ENCODE measurements around the gene ARMC8.

Gene ARMC8

GRCh38 chr3:138260611-138261010, 73.5 kb downstream of the ARMC8 start:
- H3K27me3 ChIP-seq (ENCODE audit: insufficient read depth, low read depth), result no peaks in the 10 kb centered on the region
- H3K9ac ChIP-seq, result no peak overlapping the region
- H4K20me1 ChIP-seq (ENCODE audit: insufficient read depth), result no peaks in the 10 kb centered on the region

GRCh38 chr3:138263104-138263503, 76.0 kb downstream of the ARMC8 start:
- Histone ChIP-seq H3K4me1 (ENCODE audit: low read depth, poor library complexity, severe bottlenecking) (peaks cover 21% of the 10 kb centered on the region), H3K36me3 (ENCODE audit: insufficient read depth) (no peaks in the 10 kb centered on the region)

More at GRCh38 chr3:138260611-138261010, 73.5 kb downstream of the ARMC8 start:
- Histone ChIP-seq H2AFZ (ENCODE audit: low read depth) (no peak overlapping the region), H3K4me3 (IDR thresholded peaks at IDR 0.05; ENCODE audit: insufficient read depth, low read depth, low read length) (no peak overlapping the region), H3K79me2 (ENCODE audit: insufficient read depth, low read depth) (no peaks in the 10 kb centered on the region), H3K27ac (no peak overlapping the region), H3K36me3 (ENCODE audit: insufficient read depth) (no peaks in the 10 kb centered on the region), H3K4me2 (no peak overlapping the region), H3K4me1 (ENCODE audit: low read depth, poor library complexity, severe bottlenecking) (peaks cover 34% of the 10 kb centered on the region)
- TF ChIP-seq, protein P1, sequence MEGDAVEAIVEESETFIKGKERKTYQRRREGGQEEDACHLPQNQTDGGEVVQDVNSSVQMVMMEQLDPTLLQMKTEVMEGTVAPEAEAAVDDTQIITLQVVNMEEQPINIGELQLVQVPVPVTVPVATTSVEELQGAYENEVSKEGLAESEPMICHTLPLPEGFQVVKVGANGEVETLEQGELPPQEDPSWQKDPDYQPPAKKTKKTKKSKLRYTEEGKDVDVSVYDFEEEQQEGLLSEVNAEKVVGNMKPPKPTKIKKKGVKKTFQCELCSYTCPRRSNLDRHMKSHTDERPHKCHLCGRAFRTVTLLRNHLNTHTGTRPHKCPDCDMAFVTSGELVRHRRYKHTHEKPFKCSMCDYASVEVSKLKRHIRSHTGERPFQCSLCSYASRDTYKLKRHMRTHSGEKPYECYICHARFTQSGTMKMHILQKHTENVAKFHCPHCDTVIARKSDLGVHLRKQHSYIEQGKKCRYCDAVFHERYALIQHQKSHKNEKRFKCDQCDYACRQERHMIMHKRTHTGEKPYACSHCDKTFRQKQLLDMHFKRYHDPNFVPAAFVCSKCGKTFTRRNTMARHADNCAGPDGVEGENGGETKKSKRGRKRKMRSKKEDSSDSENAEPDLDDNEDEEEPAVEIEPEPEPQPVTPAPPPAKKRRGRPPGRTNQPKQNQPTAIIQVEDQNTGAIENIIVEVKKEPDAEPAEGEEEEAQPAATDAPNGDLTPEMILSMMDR (conservative IDR thresholded peaks at IDR 0.05; ENCODE audit: low read depth, low read length), result no peak

DNA sequence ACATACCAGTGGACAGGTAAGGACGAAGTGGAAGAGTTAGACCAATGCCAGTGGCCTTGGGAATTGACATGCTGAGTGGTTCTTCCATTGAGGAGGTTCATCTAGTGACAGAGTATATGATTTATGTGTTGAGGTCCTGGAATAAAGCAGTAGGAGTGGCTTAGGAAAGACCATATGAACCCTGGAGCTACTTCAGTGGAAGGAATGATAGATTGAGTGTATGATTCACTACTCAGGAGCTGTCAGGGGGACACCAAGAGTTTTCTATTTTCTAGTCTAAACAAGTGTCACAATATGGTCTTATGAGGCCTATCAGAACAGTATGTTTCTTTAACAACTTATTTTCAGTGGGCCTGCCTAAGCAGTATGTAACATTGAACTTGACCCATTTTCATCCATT, 78.6 kb downstream of the ARMC8 start:
- TF ChIP-seq, protein P1 (conservative IDR thresholded peaks at IDR 0.05; ENCODE audit: low read depth, low read length), result no peak
- no peaks in the 10 kb centered on the region for H3K36me3 ChIP-seq (ENCODE audit: insufficient read depth)
- no peak overlapping the region for H3K27ac ChIP-seq
- H3K27me3 ChIP-seq (ENCODE audit: insufficient read depth, low read depth), result no peaks in the 10 kb centered on the region
- no peak overlapping the region for H3K9ac ChIP-seq
- peaks cover 9% of the 10 kb centered on the region for H3K4me1 ChIP-seq (ENCODE audit: low read depth, poor library complexity, severe bottlenecking)
- no peak overlapping the region for H2AFZ ChIP-seq (ENCODE audit: low read depth)
- H3K79me2 ChIP-seq (ENCODE audit: insufficient read depth, low read depth), result no peaks in the 10 kb centered on the region
- H3K4me2 ChIP-seq, result no peak overlapping the region
- H4K20me1 ChIP-seq (ENCODE audit: insufficient read depth), result no peaks in the 10 kb centered on the region
- H3K4me3 ChIP-seq (IDR thresholded peaks at IDR 0.05; ENCODE audit: insufficient read depth, low read depth, low read length), result no peak overlapping the region

More at GRCh38 chr3:138263104-138263503, 76.0 kb downstream of the ARMC8 start:
- Histone ChIP-seq H3K9ac (no peak overlapping the region), H3K27me3 (ENCODE audit: insufficient read depth, low read depth) (no peaks in the 10 kb centered on the region), H3K4me2 (no peak overlapping the region), H3K79me2 (ENCODE audit: insufficient read depth, low read depth) (no peaks in the 10 kb centered on the region), H3K4me3 (IDR thresholded peaks at IDR 0.05; ENCODE audit: insufficient read depth, low read depth, low read length) (no peak overlapping the region), H2AFZ (ENCODE audit: low read depth) (no peak overlapping the region), H4K20me1 (ENCODE audit: insufficient read depth) (no peaks in the 10 kb centered on the region), H3K27ac (no peak overlapping the region)
- TF ChIP-seq, protein P1 (conservative IDR thresholded peaks at IDR 0.05; ENCODE audit: low read depth, low read length), result no peak

DNA sequence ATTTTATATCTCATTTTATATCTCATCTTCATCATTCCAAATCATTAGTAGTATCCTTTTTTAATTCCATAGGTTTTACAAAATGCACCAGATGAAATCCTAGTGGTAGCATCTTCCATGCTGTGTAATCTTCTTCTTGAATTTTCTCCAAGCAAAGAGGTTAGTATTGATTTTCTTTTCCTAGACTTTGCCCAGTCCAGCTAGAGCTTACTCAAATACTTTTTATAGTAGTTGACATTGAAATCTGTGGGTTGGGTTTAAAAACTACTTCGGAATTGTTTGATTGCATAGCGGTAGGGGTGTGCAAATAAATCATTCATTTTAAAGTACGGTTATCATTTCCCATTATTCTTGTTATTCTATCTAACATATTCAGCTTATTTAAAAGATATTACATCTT, 80.0 kb downstream of the ARMC8 start:
- no peaks in the 10 kb centered on the region for H3K79me2 ChIP-seq (ENCODE audit: insufficient read depth, low read depth)
- no peak overlapping the region for H3K4me3 ChIP-seq (IDR thresholded peaks at IDR 0.05; ENCODE audit: insufficient read depth, low read depth, low read length)
- no peak overlapping the region for H3K27ac ChIP-seq
- H2AFZ ChIP-seq (ENCODE audit: low read depth), result no peak overlapping the region
- no peak overlapping the region for H3K9ac ChIP-seq
- H3K4me2 ChIP-seq, result no peak overlapping the region
- H3K27me3 ChIP-seq (ENCODE audit: insufficient read depth, low read depth), result no peaks in the 10 kb centered on the region
- no peaks in the 10 kb centered on the region for H4K20me1 ChIP-seq (ENCODE audit: insufficient read depth)
- H3K36me3 ChIP-seq (ENCODE audit: insufficient read depth), result no peaks in the 10 kb centered on the region
- H3K4me1 ChIP-seq (ENCODE audit: low read depth, poor library complexity, severe bottlenecking), result peaks cover 18% of the 10 kb centered on the region
- TF ChIP-seq, protein P1 (conservative IDR thresholded peaks at IDR 0.05; ENCODE audit: low read depth, low read length), result no peak

Data from KMS-11 (cell line).